ENCODE measurements around the gene SSR2.
A peak's percentile ranks its signal among the peaks of the same experiment; 100 is the strongest.

The SSR2 gene

GRCh38 chr1:156020293-156021092 is at the start of gene SSR2:
TSS of gene SSR2 (minus strand) at chr1:156020951. CDS start at chr1:156020167, 784 bp downstream.
- peak; percentile 76 for DNase-seq (ENCODE audit: low read depth)

GRCh38 chr1:156070548-156070947 is 49.8 kb upstream of the SSR2 start:
- no peak for DNase-seq (ENCODE audit: low read depth)

GRCh38 chr1:156069490-156070455 is 49.0 kb upstream of the SSR2 start:
- DNase-seq (ENCODE audit: low read depth) = no peak

- no peak for DNase-seq (ENCODE audit: low read depth)
Measured at GRCh38 chr1:156067262-156067661, 46.5 kb upstream of the SSR2 start.

GRCh38 chr1:156065871-156066270 is 45.1 kb upstream of the SSR2 start:
- DNase-seq (ENCODE audit: low read depth) = no peak

GRCh38 chr1:156065212-156065611 is 44.5 kb upstream of the SSR2 start:
- no peak for DNase-seq (ENCODE audit: low read depth)

- DNase-seq (ENCODE audit: low read depth) = no peak
Measured at GRCh38 chr1:156064615-156065014, 43.9 kb upstream of the SSR2 start.

- no peak for DNase-seq (ENCODE audit: low read depth)
Measured at GRCh38 chr1:156063997-156064285, 43.2 kb upstream of the SSR2 start.

GRCh38 chr1:156062189-156062588 is 41.4 kb upstream of the SSR2 start:
- no peak for DNase-seq (ENCODE audit: low read depth)

GRCh38 chr1:156060937-156061636 is 40.3 kb upstream of the SSR2 start, which contains the start of gene RAB25:
TSS of gene RAB25 (plus strand) at chr1:156061160. CDS start at chr1:156061401, 241 bp downstream.
- no peak for DNase-seq (ENCODE audit: low read depth)

- no peak for DNase-seq (ENCODE audit: low read depth)
Measured at GRCh38 chr1:156056326-156056849, 35.6 kb upstream of the SSR2 start.

- no peak for DNase-seq (ENCODE audit: low read depth)
Measured at GRCh38 chr1:156055281-156056048, 34.7 kb upstream of the SSR2 start.

- peak; percentile 82 for DNase-seq (ENCODE audit: low read depth)
Measured at GRCh38 chr1:156054500-156055280, 33.9 kb upstream of the SSR2 start, which contains the start of gene LAMTOR2. TSS of gene LAMTOR2 (plus strand) at chr1:156054782. CDS start at chr1:156054890, 108 bp downstream.

- DNase-seq (ENCODE audit: low read depth) = no peak
Measured at GRCh38 chr1:156053768-156054499, 33.2 kb upstream of the SSR2 start, which contains the start of gene UBQLN4. TSS of gene UBQLN4 (minus strand) at chr1:156053798. CDS start at chr1:156053701, 97 bp downstream.

- no peak for DNase-seq (ENCODE audit: low read depth)
Measured at GRCh38 chr1:156052862-156053767, 32.4 kb upstream of the SSR2 start.

- DNase-seq (ENCODE audit: low read depth) = no peak
Measured at GRCh38 chr1:156051011-156051725, 30.4 kb upstream of the SSR2 start.

GRCh38 chr1:156050376-156050775 is 29.6 kb upstream of the SSR2 start:
- no peak for DNase-seq (ENCODE audit: low read depth)

All from non-pigmented ciliary epithelial cell (primary cell).